Measurements from ENCODE around the gene LETM1.

DNA sequence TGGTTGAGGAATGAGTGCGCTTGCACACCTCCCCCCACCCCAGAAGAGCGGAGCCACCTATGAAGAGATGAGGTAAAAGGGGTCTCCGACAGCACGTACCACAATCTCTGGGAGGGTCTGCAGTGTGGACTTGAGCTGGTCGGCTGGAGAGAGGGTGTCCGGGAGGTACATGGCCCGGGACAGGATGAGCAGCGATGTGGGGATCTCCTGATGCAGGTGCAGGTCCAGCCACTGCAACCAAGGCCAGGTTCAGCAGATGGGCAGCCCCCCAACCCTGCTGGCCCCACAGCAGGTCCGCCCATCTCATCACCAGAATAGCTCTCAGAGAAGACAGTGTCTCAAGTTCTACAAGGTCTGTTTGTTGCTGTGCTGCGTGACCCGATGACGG, 32.4 kb downstream of the LETM1 start:
- no peak for TF ChIP-seq EZH2 (IDR thresholded peaks at IDR 0.05; ENCODE audit: low read length)
- TF ChIP-seq, protein P1, sequence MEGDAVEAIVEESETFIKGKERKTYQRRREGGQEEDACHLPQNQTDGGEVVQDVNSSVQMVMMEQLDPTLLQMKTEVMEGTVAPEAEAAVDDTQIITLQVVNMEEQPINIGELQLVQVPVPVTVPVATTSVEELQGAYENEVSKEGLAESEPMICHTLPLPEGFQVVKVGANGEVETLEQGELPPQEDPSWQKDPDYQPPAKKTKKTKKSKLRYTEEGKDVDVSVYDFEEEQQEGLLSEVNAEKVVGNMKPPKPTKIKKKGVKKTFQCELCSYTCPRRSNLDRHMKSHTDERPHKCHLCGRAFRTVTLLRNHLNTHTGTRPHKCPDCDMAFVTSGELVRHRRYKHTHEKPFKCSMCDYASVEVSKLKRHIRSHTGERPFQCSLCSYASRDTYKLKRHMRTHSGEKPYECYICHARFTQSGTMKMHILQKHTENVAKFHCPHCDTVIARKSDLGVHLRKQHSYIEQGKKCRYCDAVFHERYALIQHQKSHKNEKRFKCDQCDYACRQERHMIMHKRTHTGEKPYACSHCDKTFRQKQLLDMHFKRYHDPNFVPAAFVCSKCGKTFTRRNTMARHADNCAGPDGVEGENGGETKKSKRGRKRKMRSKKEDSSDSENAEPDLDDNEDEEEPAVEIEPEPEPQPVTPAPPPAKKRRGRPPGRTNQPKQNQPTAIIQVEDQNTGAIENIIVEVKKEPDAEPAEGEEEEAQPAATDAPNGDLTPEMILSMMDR (optimal IDR thresholded peaks at IDR 0.05 in 1 of 3, IDR thresholded peaks at IDR 0.05 in 1 of 3, conservative IDR thresholded peaks at IDR 0.05 in 1 of 3; ENCODE audit: extremely low read depth in 1 of 3, insufficient read depth in 2 of 3, low read length in 3 of 3) = no peak

All from keratinocyte (primary cell).